A673 (cell line): Measurements from ENCODE around the gene SLC35G6. TPM values are rescaled to one million over a fixed set of nuclear protein-coding genes. Genes with fewer than 3 reads are reported as not detected.
A peak's percentile ranks its signal among the peaks of the same experiment; 100 is the strongest.
"Not testable (repeated sequence)": the region's sequence is repeated elsewhere in the genome, so short reads cannot be mapped to it uniquely, and the experiment has no call there.

ENCODE experiments used
- BruUV-seq: library from RNA; stranded (reverse); fragments of 400-500 nt; replicated peaks from 2 replicates; lab custom pipeline; 2021; lab: Mats Ljungman, UMichigan
- CTCF ChIA-PET: fragments of 300-600 bp; sonication (Branson Sonifier 250); formaldehyde crosslinking; loops from one replicate; lab custom pipeline; 2022; ENCODE audit warnings: antibody characterized with exemption; lab: Charles Lee
- POLR2A ChIA-PET: fragments of 300-600 bp; sonication (Branson Sonifier 250); formaldehyde crosslinking; loops from one replicate; lab custom pipeline; 2022; ENCODE audit warnings: antibody characterized with exemption; ENCODE audit not compliant: low non-redundant PET; lab: Charles Lee
- DNase-seq: peaks from one replicate; pipeline ENCODE4 v3.0.0-alpha.2; 2015; ENCODE audit warnings: low spot score
- H3K27ac ChIP-seq: fragments of 200-600 bp; sonication (generic); 2 replicates; pipeline ENCODE4 v1.5.1; 2016; ENCODE audit warnings: mixed run types, low read depth, mild to moderate bottlenecking, mixed read lengths, antibody characterized with exemption, low read length; ENCODE audit not compliant: poor library complexity, severe bottlenecking
- H3K27me3 ChIP-seq: fragments of 200-600 bp; sonication (generic); replicated peaks from 2 replicates; pipeline ENCODE4 v1.6.1; 2017; ENCODE audit warnings: mixed run types, low read depth, mild to moderate bottlenecking, mixed read lengths, antibody characterized with exemption, low read length; ENCODE audit not compliant: insufficient read depth, poor library complexity
- H3K36me3 ChIP-seq: fragments of 200-600 bp; sonication (generic); 2 replicates; pipeline ENCODE4 v1.6.1; 2016; ENCODE audit warnings: mixed run types, mild to moderate bottlenecking, mixed read lengths, antibody characterized with exemption, low read length; ENCODE audit not compliant: insufficient read depth, poor library complexity, severe bottlenecking
- H3K4me1 ChIP-seq: fragments of 200-600 bp; sonication (generic); 2 replicates; pipeline ENCODE4 v1.6.1; 2017; ENCODE audit warnings: mixed run types, mild to moderate bottlenecking, mixed read lengths, antibody characterized with exemption, low read length; ENCODE audit not compliant: insufficient read depth, poor library complexity, severe bottlenecking
- H3K4me3 ChIP-seq: fragments of 200-600 bp; sonication (generic); 2 replicates; pipeline ENCODE4 v1.5.1; 2016; ENCODE audit warnings: low read depth, mixed run types, mild to moderate bottlenecking, mixed read lengths, low read length; ENCODE audit not compliant: poor library complexity, severe bottlenecking
- H3K9me3 ChIP-seq: fragments of 200-600 bp; sonication (generic); 2 replicates; pipeline ENCODE4 v1.6.1; 2016; ENCODE audit warnings: mixed run types, low read depth, mild to moderate bottlenecking, mixed read lengths, antibody characterized with exemption, low read length; ENCODE audit not compliant: poor library complexity, severe bottlenecking
- EZH2 ChIP-seq: fragments of 200-600 bp; sonication (generic); IDR thresholded peaks from 2 replicates; pipeline ENCODE4 v1.6.1; 2017; ENCODE audit warnings: borderline replicate concordance, low read depth, mild to moderate bottlenecking, mixed read lengths, antibody characterized with exemption, low read length; ENCODE audit not compliant: poor library complexity, severe bottlenecking
- intact Hi-C: fragments of 100-400 bp; cut with micrococcal nuclease; formaldehyde crosslinking; loops from one replicate; pipeline ENCODE4 v1.10.0; 2022; ENCODE audit not compliant: unreplicated experiment
- total RNA-seq: library from RNA; stranded (reverse); gene quantifications from 2 replicates; pipeline ENCODE4 v1.2.3, GENCODE V29; 2021
- TF ChIP-seq, protein P1 (sequence below): fragments of 300-800, 200-600 bp; sonication (generic); conservative IDR thresholded peaks from 2 replicates; pipeline ENCODE4 v1.5.1; 2017; ENCODE audit warnings: low read depth, mild to moderate bottlenecking, antibody characterized with exemption, low read length, moderate library complexity, mixed read lengths

SLC35G6 gene
- total RNA-seq, 1 experiment from 2014 or later, result not detected

GRCh38 chr17:7479213-7480088 is 1.8 kb upstream of the SLC35G6 start, which contains the start of gene ZBTB4:
Gene ZBTB4, minus strand, starts transcription at chr17:7479631. Its CDS starts 12,830 bp downstream, at chr17:7466801.
- TF ChIP-seq, protein P1, sequence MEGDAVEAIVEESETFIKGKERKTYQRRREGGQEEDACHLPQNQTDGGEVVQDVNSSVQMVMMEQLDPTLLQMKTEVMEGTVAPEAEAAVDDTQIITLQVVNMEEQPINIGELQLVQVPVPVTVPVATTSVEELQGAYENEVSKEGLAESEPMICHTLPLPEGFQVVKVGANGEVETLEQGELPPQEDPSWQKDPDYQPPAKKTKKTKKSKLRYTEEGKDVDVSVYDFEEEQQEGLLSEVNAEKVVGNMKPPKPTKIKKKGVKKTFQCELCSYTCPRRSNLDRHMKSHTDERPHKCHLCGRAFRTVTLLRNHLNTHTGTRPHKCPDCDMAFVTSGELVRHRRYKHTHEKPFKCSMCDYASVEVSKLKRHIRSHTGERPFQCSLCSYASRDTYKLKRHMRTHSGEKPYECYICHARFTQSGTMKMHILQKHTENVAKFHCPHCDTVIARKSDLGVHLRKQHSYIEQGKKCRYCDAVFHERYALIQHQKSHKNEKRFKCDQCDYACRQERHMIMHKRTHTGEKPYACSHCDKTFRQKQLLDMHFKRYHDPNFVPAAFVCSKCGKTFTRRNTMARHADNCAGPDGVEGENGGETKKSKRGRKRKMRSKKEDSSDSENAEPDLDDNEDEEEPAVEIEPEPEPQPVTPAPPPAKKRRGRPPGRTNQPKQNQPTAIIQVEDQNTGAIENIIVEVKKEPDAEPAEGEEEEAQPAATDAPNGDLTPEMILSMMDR, result no peak
- TF ChIP-seq EZH2, result no peak
- Histone ChIP-seq H3K4me1 (peaks cover 37% of the 10 kb centered on the region), H3K9me3 (no peaks in the 10 kb centered on the region), H3K27me3 (no peaks in the 10 kb centered on the region), H3K36me3 (no peaks in the 10 kb centered on the region), H3K4me3 (peak within 1 kb of the TSS; percentile 98), H3K27ac (peak within 1 kb of the TSS; percentile 97)
- peak; percentile 51 for DNase-seq
- BruUV-seq, result no TSS peak
- ChIA-PET POLR2A (interaction anchor here (0.7 kb wide), 1 partner anchor 15 kb away, joined by 9 read pairs; no protein-coding TSS in a partner anchor), CTCF (interaction anchor here (0.6 kb wide), 1 partner anchor 38 kb away, joined by 4 read pairs; no protein-coding TSS in a partner anchor)
- intact Hi-C loops, result loop anchor here (10.0 kb wide), 1 partner anchor 125 kb away; the partner anchor contains the start of genes KCTD11 and TMEM95

DNA sequence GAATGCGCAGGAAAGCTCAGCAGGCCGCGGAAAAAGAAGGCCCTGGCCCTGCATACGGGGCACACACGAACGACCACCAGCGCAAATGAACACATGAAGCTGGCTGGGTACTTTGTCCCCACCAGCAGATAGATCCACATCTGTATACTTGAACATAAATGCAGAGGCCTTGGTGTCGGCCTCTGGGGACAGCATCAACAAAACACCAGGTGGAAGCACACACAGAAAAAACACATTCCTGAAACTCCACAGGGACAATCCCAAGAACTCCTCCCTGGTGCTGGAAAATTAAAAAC is 1.2 kb upstream of the SLC35G6 start:
- no peak for DNase-seq
- H3K4me1 ChIP-seq, result peaks cover 37% of the 10 kb centered on the region
- ChIA-PET POLR2A (interaction anchor here (0.7 kb wide), 1 partner anchor 16 kb away, joined by 9 read pairs; no protein-coding TSS in a partner anchor), CTCF (interaction anchor here (0.6 kb wide), 1 partner anchor 39 kb away, joined by 4 read pairs; no protein-coding TSS in a partner anchor)
- H3K4me3 ChIP-seq, result peak overlapping the region; percentile 98
- no peaks in the 10 kb centered on the region for H3K9me3 ChIP-seq
- no peak for TF ChIP-seq EZH2
- TF ChIP-seq, protein P1, result no peak
- H3K27me3 ChIP-seq, result no peaks in the 10 kb centered on the region
- H3K27ac ChIP-seq, result peak overlapping the region; percentile 97
- no peaks in the 10 kb centered on the region for H3K36me3 ChIP-seq
- intact Hi-C loops, result loop anchor here (10.0 kb wide), 1 partner anchor 125 kb away; the partner anchor contains the start of genes KCTD11 and TMEM95
- BruUV-seq, result no TSS peak

- H3K27me3 ChIP-seq, CTCF ChIA-PET, DNase-seq, BruUV-seq, H3K36me3 ChIP-seq, H3K9me3 ChIP-seq, POLR2A ChIA-PET, H3K4me3 ChIP-seq: not testable (repeated sequence)
- Histone ChIP-seq H3K27ac (peak overlapping the region; percentile 100), H3K4me1 (peaks cover 46% of the 10 kb centered on the region)
- intact Hi-C loops, result loop anchor here (10.0 kb wide), 1 partner anchor 127 kb away; the partner anchor contains the start of genes KCTD11 and TMEM95
Measured at GRCh38 chr17:7481842-7482741, 846 bp downstream of the SLC35G6 start.

GRCh38 chr17:7482742-7483088 is 1.5 kb downstream of the SLC35G6 start:
- BruUV-seq, DNase-seq, H3K36me3 ChIP-seq, POLR2A ChIA-PET, CTCF ChIA-PET, H3K9me3 ChIP-seq, H3K27me3 ChIP-seq: not testable (repeated sequence)
- Histone ChIP-seq H3K27ac (peak overlapping the region; percentile 100), H3K4me1 (peaks cover 46% of the 10 kb centered on the region), H3K4me3 (peak overlapping the region; percentile 91)
- intact Hi-C loops, result loop anchor here (1.0 to 10.0 kb wide), 2 partner anchors 47 to 128 kb away; partner anchors contain the start of genes KCTD11, TMEM102 and TMEM95
